GM18861 (cell line): ENCODE measurements around the gene DBF4B.

Experiments used
- ATAC-seq: cut with Tn5 transposase; IDR thresholded peaks from one replicate; pipeline ENCODE4 v1.9.1; 2021; ENCODE audit not compliant: unreplicated experiment

DBF4B gene

GRCh38 chr17:44759086-44759915 lies 50.8 kb downstream of the DBF4B start:
- no peak for ATAC-seq

- ATAC-seq, result no peak
Measured at GRCh38 chr17:44759916-44760243, 51.4 kb downstream of the DBF4B start.

- no peak for ATAC-seq
Measured at GRCh38 chr17:44760474-44761308, 52.2 kb downstream of the DBF4B start.

GRCh38 chr17:44761932-44762810 lies 53.7 kb downstream of the DBF4B start:
- ATAC-seq, result no peak

- ATAC-seq, result no peak
Measured at GRCh38 chr17:44763170-44763569, 54.7 kb downstream of the DBF4B start.

- ATAC-seq, result no peak
Measured at GRCh38 chr17:44765965-44766364, 57.5 kb downstream of the DBF4B start.

GRCh38 chr17:44766409-44767038 lies 58.1 kb downstream of the DBF4B start:
- no peak for ATAC-seq

- no peak for ATAC-seq
Measured at GRCh38 chr17:44767493-44767892, 59.0 kb downstream of the DBF4B start.

- ATAC-seq, result no peak
Measured at GRCh38 chr17:44768505-44769142, 60.2 kb downstream of the DBF4B start.

GRCh38 chr17:44769230-44769629 lies 60.8 kb downstream of the DBF4B start:
- no peak for ATAC-seq

GRCh38 chr17:44769647-44770084 lies 61.2 kb downstream of the DBF4B start:
- ATAC-seq, result no peak

- no peak for ATAC-seq
Measured at GRCh38 chr17:44770166-44770925, 61.9 kb downstream of the DBF4B start.

- ATAC-seq, result no peak
Measured at GRCh38 chr17:44772308-44773045, 64.0 kb downstream of the DBF4B start.

GRCh38 chr17:44773140-44773539 lies 64.7 kb downstream of the DBF4B start:
- no peak for ATAC-seq

- ATAC-seq, result no peak
Measured at GRCh38 chr17:44774271-44775135, 66.0 kb downstream of the DBF4B start.

- peak; percentile 82 for ATAC-seq
Measured at GRCh38 chr17:44775136-44775837, 66.8 kb downstream of the DBF4B start.
